Measurements from ENCODE around the gene CHST3. TPM values are rescaled to one million over a fixed set of nuclear protein-coding genes. Genes with fewer than 3 reads are reported as not detected.

Gene CHST3
- total RNA-seq, 2 donors from 2014 or later = 34.9 to 37.7 TPM

GRCh38 chr10:72037811-72038210, 73.6 kb downstream of the CHST3 start:
- no peak for DNase-seq (ENCODE audit: low spot score)
- intact Hi-C loops (cut with DNase I) = no loop called here

GRCh38 chr10:72038458-72039001, 74.3 kb downstream of the CHST3 start:
- intact Hi-C loops (cut with DNase I) = no loop called here
- DNase-seq (ENCODE audit: low spot score) = no peak

DNA sequence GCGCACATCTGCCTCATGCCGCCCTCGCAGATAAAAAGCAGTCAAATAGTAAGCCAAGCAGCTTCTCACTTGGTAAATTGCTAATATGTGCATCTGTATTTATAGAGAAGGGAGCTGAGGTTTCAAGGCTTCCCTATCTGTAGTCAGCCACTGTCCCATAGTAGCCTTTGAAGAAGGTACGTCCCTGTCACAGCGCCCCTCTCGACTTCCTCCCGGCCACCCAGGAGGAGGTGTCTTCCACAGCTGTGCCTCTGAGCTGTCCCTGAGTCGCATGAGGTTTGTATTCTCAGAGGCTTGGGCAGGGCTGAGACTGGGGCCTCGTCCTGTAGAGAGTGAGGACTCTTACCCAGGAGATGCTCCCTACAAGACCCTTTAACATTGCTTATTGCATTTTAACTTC, 75.2 kb downstream of the CHST3 start:
- DNase-seq (ENCODE audit: low spot score) = no peak
- intact Hi-C loops (cut with DNase I) = no loop called here

DNA sequence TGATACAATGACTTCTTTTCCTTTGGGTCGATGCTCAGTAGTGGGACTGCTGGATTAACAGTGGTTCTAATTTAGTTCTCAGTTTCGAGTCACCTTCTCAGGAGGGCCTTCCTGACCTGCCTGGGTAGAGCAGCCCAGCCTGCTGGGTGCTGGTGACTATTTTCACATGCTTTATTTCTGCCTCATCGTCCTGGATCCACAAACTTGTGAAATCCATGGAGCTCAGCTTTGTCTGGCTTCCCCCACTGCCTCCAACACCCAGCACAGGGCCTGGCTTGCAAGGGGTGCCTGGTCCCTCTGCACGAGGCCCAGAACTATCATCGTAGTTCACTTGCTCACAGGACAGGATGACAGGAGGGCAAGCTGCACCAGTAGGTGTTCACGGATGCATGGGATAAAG, 77.3 kb downstream of the CHST3 start:
- DNase-seq (ENCODE audit: low spot score) = no peak

GRCh38 chr10:72043016-72043834, 79.0 kb downstream of the CHST3 start:
- DNase-seq (ENCODE audit: low spot score) = no peak
- intact Hi-C loops (cut with DNase I) = loop anchor here in 1 of 2 donors (5.0 to 10.0 kb wide), 2 partner anchors 81 to 148 kb away; partner anchors contain the start of gene CHST3

More for the DNA sequence above, 77.3 kb downstream of the CHST3 start:
- intact Hi-C loops (cut with DNase I) = loop anchor here in 1 of 2 donors (5.0 to 10.0 kb wide), 2 partner anchors 79 to 147 kb away; partner anchors contain the start of gene CHST3

GRCh38 chr10:72044417-72045041, 80.3 kb downstream of the CHST3 start:
- DNase-seq (ENCODE audit: low spot score) = no peak
- intact Hi-C loops (cut with DNase I) = loop anchor here (5.0 to 10.0 kb wide), 3 partner anchors 82 to 150 kb away; partner anchors contain the start of gene CHST3 (in 1 of the 2)

DNA sequence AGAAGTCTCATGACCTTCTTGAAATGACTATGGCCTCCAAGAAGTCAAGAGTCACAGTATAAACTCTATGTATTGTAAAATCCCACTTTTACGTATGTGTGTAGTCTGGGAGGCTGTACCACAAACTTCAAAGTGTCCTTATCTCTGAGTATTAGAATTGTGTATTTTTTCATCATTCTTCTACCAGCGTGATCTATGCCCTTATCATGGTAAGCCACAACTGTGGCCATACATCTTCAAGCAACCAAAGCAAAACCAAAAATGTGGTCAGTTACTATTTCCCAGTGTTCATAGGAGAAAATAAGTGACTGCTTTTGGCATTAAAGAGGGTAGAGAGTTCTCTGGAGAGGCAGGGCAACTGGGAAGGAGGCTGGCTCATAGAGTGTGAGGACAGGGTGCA, 81.4 kb downstream of the CHST3 start:
- DNase-seq (ENCODE audit: low spot score) = no peak
- intact Hi-C loops (cut with DNase I) = loop anchor here (5.0 to 10.0 kb wide), 2 partner anchors 93 to 151 kb away; no protein-coding TSS in a partner anchor

GRCh38 chr10:72048450-72049124, 84.4 kb downstream of the CHST3 start:
- intact Hi-C loops (cut with DNase I) = loop anchor here (5.0 to 10.0 kb wide), 2 partner anchors 96 to 154 kb away; no protein-coding TSS in a partner anchor
- peak; percentile 96 for DNase-seq (ENCODE audit: low spot score)

- intact Hi-C loops (cut with DNase I) = loop anchor here (5.0 to 10.0 kb wide), 2 partner anchors 97 to 155 kb away; no protein-coding TSS in a partner anchor
- no peak for DNase-seq (ENCODE audit: low spot score)
These were observed 85.3 kb downstream of the CHST3 start for GRCh38 chr10:72049472-72049871.

DNA sequence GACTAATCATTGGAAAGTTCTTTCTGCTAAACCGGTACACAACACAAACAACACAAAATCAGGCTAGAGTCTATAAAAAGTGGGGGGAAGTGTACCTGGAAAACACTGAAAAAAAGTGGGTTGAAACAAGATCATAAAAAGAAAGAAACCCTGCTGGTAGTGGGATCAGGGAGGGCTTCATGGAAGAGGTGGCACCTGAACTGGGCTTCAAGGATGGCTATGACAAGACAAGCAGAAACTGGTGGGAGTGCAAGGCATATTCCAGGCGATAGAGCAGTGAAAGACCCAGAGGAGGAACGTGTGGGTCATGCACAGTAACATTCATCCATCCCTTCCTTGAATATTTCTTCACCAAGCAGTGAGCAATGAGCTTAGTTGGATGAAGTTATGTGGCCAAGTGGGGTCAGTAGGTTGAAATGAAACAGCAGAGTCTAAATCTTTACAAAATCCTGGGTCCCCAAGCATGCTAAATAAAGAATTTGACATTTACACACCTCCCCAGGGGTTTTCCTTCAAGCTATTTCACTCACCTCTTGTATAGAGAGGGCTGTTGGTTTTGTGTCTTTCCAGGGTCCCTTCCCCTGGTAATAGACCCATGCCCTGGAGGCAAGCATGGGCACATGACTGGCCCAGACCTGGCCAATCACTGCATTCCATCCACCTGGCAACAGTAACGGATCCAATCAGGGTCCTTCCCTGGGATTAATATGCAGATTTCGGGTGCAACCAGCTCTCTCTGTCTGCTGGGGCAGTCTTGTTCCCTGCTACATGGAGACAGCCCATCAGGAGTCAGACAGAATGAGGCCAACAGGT, 86.0 kb downstream of the CHST3 start:
- no peak for DNase-seq (ENCODE audit: low spot score)
- intact Hi-C loops (cut with DNase I) = loop anchor here (5.0 to 10.0 kb wide), 4 partner anchors 98 to 287 kb away; no protein-coding TSS in a partner anchor

DNA sequence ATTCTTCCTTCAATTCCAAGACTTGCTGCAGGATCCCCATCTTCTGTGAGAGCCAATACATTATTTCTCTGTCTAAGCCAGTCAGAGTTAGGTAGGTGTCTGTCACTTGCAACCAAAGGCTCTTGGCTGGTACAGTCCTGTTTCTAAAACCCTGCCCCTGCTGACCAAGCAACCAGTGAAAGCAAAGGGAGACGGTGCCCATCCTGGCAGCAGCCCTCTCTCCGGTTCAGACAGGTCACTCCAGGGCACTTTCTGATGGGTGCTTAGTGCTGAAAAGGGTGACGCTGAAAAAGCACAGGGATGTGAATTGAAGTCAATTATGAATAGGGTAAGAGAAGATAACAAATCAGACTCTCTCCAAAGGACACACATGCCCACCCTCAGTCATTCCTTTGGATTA, 86.7 kb downstream of the CHST3 start:
- intact Hi-C loops (cut with DNase I) = loop anchor here in 1 of 2 donors (5.0 kb wide), 2 partner anchors 154 to 286 kb away; no protein-coding TSS in a partner anchor

DNA sequence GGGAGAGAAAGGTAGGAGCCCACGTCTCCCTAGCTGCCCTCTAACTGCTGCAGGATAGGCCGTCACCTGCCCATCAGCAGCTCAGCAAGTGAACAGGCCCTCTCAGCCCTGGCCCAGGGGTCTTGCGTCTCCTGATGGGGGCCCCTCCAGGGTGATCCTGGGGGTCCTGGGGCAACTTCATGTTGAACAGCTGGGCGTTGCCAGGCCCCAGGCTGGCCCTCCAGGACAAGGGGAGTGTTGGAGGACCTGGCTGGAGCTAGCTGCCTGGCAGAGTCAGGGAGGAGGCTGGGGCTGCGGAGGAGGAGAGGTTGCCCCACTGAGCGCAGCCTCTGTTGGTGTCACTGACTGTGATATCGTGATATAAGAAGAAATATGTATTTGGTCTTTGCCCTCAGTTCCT, 89.5 kb downstream of the CHST3 start:
- peak; percentile 73 for DNase-seq (ENCODE audit: low spot score)
- intact Hi-C loops (cut with DNase I) = loop anchor here in 1 of 2 donors (5.0 kb wide), 2 partner anchors 156 to 284 kb away; no protein-coding TSS in a partner anchor

More for the DNA sequence above, 86.7 kb downstream of the CHST3 start:
- no peak for DNase-seq (ENCODE audit: low spot score)

DNA sequence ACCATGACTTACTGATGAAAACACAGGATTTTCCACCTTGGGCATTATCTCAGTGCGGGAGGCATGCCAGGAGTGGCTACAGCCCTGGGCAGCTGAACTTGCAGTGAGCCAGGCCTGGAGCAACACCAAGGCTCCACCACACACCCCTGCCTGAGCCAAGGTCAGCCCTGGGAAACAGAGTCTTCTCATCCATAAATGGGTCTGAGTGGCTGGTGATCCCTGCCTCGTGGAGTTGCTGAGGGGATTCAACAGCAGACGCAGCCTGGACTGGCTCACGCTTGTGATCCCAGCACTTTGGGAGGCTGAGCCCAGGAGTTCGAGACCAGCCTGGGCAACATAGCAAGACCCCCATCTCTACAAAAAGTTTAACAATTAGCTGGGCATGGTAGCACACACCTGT, 91.9 kb downstream of the CHST3 start:
- intact Hi-C loops (cut with DNase I) = no loop called here
- no peak for DNase-seq (ENCODE audit: low spot score)

DNA sequence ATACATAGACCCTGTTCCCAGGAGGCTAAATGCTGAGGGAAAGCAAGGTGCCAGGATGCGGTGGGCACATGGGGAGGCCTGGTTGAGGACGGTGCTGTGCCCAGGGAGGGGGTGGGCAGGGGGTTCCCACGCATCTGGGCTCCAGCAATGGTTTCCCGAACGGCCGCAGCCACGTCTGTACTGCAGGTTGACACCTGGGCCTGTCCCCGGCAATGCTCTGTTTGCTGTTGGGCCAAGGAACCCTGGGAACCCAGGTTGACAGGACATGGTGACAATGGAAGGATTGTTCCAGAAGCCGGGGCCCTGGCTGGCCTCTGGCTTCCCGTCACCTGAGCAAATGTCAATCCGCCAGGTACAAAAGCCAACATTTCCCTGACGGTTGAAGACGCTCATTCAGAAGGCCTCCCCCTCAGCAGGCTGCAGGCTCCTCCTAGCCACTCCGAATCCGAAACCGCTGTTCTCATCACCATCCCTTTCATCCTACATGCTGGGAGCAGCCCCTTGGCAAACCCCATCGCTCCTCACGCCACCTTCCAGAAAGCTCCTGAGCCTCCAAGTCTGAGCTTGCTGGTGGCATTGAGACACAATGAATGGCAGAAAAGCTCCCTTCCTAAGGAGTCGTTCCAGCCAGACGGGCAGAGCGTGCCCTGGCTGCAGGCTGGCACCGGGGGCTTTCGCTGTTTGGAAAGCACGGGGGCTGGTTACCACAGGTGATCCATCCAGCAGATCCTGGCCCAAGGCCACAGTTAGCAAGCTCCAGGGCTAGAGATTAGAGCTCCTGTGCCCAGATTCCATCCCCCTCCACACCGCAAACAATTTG, 92.9 kb downstream of the CHST3 start:
- intact Hi-C loops (cut with DNase I) = no loop called here
- no peak for DNase-seq (ENCODE audit: low spot score)

GRCh38 chr10:72058347-72058898, 94.2 kb downstream of the CHST3 start:
- DNase-seq (ENCODE audit: low spot score) = no peak
- intact Hi-C loops (cut with DNase I) = no loop called here

DNA sequence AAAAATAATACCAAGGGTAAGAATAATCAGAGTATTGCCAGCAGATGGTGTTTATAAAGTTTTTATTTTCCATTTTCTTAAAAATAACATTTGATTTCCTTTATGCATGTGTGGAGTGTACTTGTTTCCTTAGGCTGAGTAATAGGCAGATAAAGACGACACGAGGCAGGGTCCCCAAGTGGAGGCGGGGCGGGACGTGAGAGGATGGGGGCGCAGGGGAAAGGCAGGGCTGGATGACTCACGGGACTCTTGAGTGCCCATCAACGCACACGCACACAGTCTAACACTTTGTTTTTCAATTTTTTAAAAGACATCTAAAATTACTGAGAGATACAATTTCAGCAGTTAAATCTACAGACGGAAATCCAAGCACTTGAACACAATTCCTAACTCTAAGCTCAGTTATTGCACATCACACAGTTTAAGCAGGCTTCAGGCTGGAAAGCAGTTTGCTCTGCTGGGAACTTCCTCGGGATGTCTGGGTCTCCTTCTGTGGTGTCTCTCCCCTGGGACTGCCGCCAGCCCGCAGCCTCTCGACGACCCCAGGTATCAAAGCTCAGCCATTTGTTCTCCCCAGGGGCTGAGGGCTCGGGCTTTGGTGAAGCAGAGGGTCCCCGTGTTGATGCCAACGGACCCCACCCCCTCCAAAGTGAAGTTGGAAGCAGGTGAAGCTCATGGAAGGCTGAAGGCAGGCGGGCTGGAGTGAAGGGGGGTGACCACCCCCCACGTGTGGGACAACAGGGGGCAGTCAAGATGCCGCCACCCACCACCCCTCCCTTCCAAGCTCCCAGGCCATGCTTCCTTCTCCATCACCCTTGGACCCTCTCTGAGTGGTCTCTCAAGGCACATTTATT, 95.0 kb downstream of the CHST3 start:
- intact Hi-C loops (cut with DNase I) = no loop called here
- DNase-seq (ENCODE audit: low spot score) = no peak

Data from posterior vena cava (tissue), 2 donors.